ENCODE measurements around the gene KISS1R.
"Not testable (repeated sequence)": the region's sequence is repeated elsewhere in the genome, so short reads cannot be mapped to it uniquely, and the experiment has no call there.

The KISS1R gene

GRCh38 chr19:881385-882071 lies 35.6 kb upstream of the KISS1R start:
- no peak for DNase-seq (ENCODE audit: low read depth in 2 of 2)

GRCh38 chr19:882871-883497 lies 34.1 kb upstream of the KISS1R start:
- no peak for DNase-seq (ENCODE audit: low read depth in 2 of 2)

- DNase-seq (ENCODE audit: low read depth in 2 of 2) = no peak
These were observed 33.4 kb upstream of the KISS1R start for GRCh38 chr19:883661-884211.

GRCh38 chr19:884420-885211 lies 32.5 kb upstream of the KISS1R start:
- DNase-seq (ENCODE audit: low read depth in 2 of 2) = no peak

- no peak for DNase-seq (ENCODE audit: low read depth in 2 of 2)
These were observed 31.5 kb upstream of the KISS1R start for GRCh38 chr19:885536-886224.

GRCh38 chr19:887072-887471 lies 30.1 kb upstream of the KISS1R start:
- DNase-seq (ENCODE audit: low read depth in 2 of 2) = no peak

- no peak for DNase-seq (ENCODE audit: low read depth in 2 of 2)
These were observed 29.5 kb upstream of the KISS1R start for GRCh38 chr19:887599-887998.

- DNase-seq (ENCODE audit: low read depth in 2 of 2) = no peak
These were observed 28.4 kb upstream of the KISS1R start for GRCh38 chr19:888581-889385.

- no peak for DNase-seq (ENCODE audit: low read depth in 2 of 2)
These were observed 27.4 kb upstream of the KISS1R start for GRCh38 chr19:889662-890295.

- no peak for DNase-seq (ENCODE audit: low read depth in 2 of 2)
These were observed 26.3 kb upstream of the KISS1R start for GRCh38 chr19:890831-891230.

- DNase-seq (ENCODE audit: low read depth in 2 of 2) = not testable (repeated sequence)
These were observed 25.5 kb upstream of the KISS1R start for GRCh38 chr19:891421-892200.

- DNase-seq (ENCODE audit: low read depth in 2 of 2) = no peak
These were observed 24.8 kb upstream of the KISS1R start for GRCh38 chr19:892243-892893.

- DNase-seq (ENCODE audit: low read depth in 2 of 2) = peak; percentile 74 to 83
These were observed 24.0 kb upstream of the KISS1R start, which contains the start of the genes MED16 and RNU6-9 for GRCh38 chr19:892894-893689. MED16 (minus strand) TSS chr19:893187; CDS start chr19:891131, 2,056 bp downstream. RNU6-9 (plus strand) TSS chr19:893484.

- no peak for DNase-seq (ENCODE audit: low read depth in 2 of 2)
These were observed 20.7 kb upstream of the KISS1R start for GRCh38 chr19:896434-896833.

- no peak for DNase-seq (ENCODE audit: low read depth in 2 of 2)
These were observed 20.1 kb upstream of the KISS1R start for GRCh38 chr19:896999-897398.

- no peak for DNase-seq (ENCODE audit: low read depth in 2 of 2)
These were observed 19.6 kb upstream of the KISS1R start for GRCh38 chr19:897442-898039.

GRCh38 chr19:898663-899062 lies 18.5 kb upstream of the KISS1R start:
- DNase-seq (ENCODE audit: low read depth in 2 of 2) = no peak

Data from stimulated activated CD4-positive, alpha-beta T cell treated with anti-CD3 and anti-CD28 coated beads, Interleukin-12 subunit alpha, Interleukin-12 subunit beta, amount 100 ng/mL, for 24 hours (primary cell).